ENCODE measurements around the gene PTPN7. TPM values are rescaled to one million over a fixed set of nuclear protein-coding genes. Genes with fewer than 3 reads are reported as not detected.

PTPN7 gene
- polyA plus RNA-seq (0.06 to 0.10 TPM in 2 of 3 replicates, not detected in the other), polyA minus RNA-seq (not detected in 3 replicates)
- polyA plus RNA-seq (2011; ENCODE audit: low read depth): not detected
- polyA plus RNA-seq (2011; cell fraction: cytosol; rRNA removed): not detected in 2 replicates
- polyA plus RNA-seq (2011; cell fraction: nucleus; rRNA removed): not detected in 2 replicates
- not detected in 2 replicates for polyA plus RNA-seq (2012; ENCODE audit: low replicate concordance)
- not detected for polyA minus RNA-seq (2011; cell fraction: cytosol; rRNA and poly(A)+ RNA removed)
- polyA minus RNA-seq (2011; cell fraction: nucleus; rRNA and poly(A)+ RNA removed): not detected in 2 replicates

GRCh38 chr1:202160377-202160940, at the start of gene PTPN7:
Gene PTPN7 (minus strand): TSS chr1:202160602. CDS start chr1:202159402, 1,200 bp downstream.
- dilution Hi-C loops (cut with MboI; ENCODE audit: extremely low pct_ligation_motif_present, low sequenced_read_pairs): no loop called here
- no peak within 1 kb of the TSS for H3K4me2 ChIP-seq (ENCODE audit: control insufficient read depth, extremely low read depth, insufficient read depth, low read depth, low read length)
- no peak within 1 kb of the TSS for H2AFZ ChIP-seq (ENCODE audit: control insufficient read depth, low read length)
- H3K4me1 ChIP-seq (ENCODE audit: control insufficient read depth, extremely low read depth, insufficient read depth, low read length): no peaks in the 10 kb centered on the region
- H3K9ac ChIP-seq (ENCODE audit: control insufficient read depth, extremely low read depth, insufficient read depth, low read length): no peak within 1 kb of the TSS
- no peak for DNase-seq (ENCODE audit: low read depth, low spot score)
- no peak within 1 kb of the TSS for H3K4me3 ChIP-seq (ENCODE audit: control insufficient read depth in 2 of 3, extremely low read depth in 1 of 3, insufficient read depth in 2 of 3, low read depth in 1 of 3, low read length in 3 of 3)
- peaks cover 11% of the 10 kb centered on the region for H3K27me3 ChIP-seq (ENCODE audit: control insufficient read depth, extremely low read depth, insufficient read depth, low read length)
- no peaks in the 10 kb centered on the region for H3K9me1 ChIP-seq (ENCODE audit: control insufficient read depth, extremely low read depth, insufficient read depth, low read length)
- no peaks in the 10 kb centered on the region for H4K20me1 ChIP-seq (ENCODE audit: control insufficient read depth, extremely low read depth, insufficient read depth, low read length)
- H3K27ac ChIP-seq (ENCODE audit: control insufficient read depth, insufficient read depth, low read length): no peak within 1 kb of the TSS
- H3K36me3 ChIP-seq (ENCODE audit: control insufficient read depth in 2 of 2, extremely low read depth in 1 of 2, insufficient read depth in 2 of 2, low read length in 2 of 2): no peaks in the 10 kb centered on the region
- no peaks in the 10 kb centered on the region for H3K9me3 ChIP-seq (ENCODE audit: control insufficient read depth, low read depth, low read length)
- no peaks in the 10 kb centered on the region for H3K79me2 ChIP-seq (ENCODE audit: control insufficient read depth, insufficient read depth, low read length)
- FAIRE-seq: no peak
- TF ChIP-seq CTCF (optimal IDR thresholded peaks at IDR 0.05 in 1 of 3, IDR thresholded peaks at IDR 0.05 in 1 of 3, conservative IDR thresholded peaks at IDR 0.05 in 1 of 3; ENCODE audit: extremely low read depth in 1 of 3, insufficient read depth in 2 of 3, low read length in 3 of 3) (no peak), EZH2 (IDR thresholded peaks at IDR 0.05; ENCODE audit: low read length) (no peak)

GRCh38 chr1:202208351-202208857, 48.0 kb upstream of the PTPN7 start:
- peaks cover 5% of the 10 kb centered on the region for H3K4me1 ChIP-seq (ENCODE audit: control insufficient read depth, extremely low read depth, insufficient read depth, low read length)
- no peaks in the 10 kb centered on the region for H3K9me1 ChIP-seq (ENCODE audit: control insufficient read depth, extremely low read depth, insufficient read depth, low read length)
- DNase-seq (ENCODE audit: low read depth, low spot score): no peak
- no peak overlapping the region for H3K4me3 ChIP-seq (ENCODE audit: control insufficient read depth in 2 of 3, extremely low read depth in 1 of 3, insufficient read depth in 2 of 3, low read depth in 1 of 3, low read length in 3 of 3)
- H3K9me3 ChIP-seq (ENCODE audit: control insufficient read depth, low read depth, low read length): no peaks in the 10 kb centered on the region
- no peaks in the 10 kb centered on the region for H3K79me2 ChIP-seq (ENCODE audit: control insufficient read depth, insufficient read depth, low read length)
- H4K20me1 ChIP-seq (ENCODE audit: control insufficient read depth, extremely low read depth, insufficient read depth, low read length): no peaks in the 10 kb centered on the region
- H3K4me2 ChIP-seq (ENCODE audit: control insufficient read depth, extremely low read depth, insufficient read depth, low read depth, low read length): no peak overlapping the region
- H3K36me3 ChIP-seq (ENCODE audit: control insufficient read depth in 2 of 2, extremely low read depth in 1 of 2, insufficient read depth in 2 of 2, low read length in 2 of 2): no peaks in the 10 kb centered on the region
- peaks cover 3% of the 10 kb centered on the region for H3K27me3 ChIP-seq (ENCODE audit: control insufficient read depth, extremely low read depth, insufficient read depth, low read length)
- H3K27ac ChIP-seq (ENCODE audit: control insufficient read depth, insufficient read depth, low read length): no peak overlapping the region
- TF ChIP-seq CTCF (optimal IDR thresholded peaks at IDR 0.05 in 1 of 3, IDR thresholded peaks at IDR 0.05 in 1 of 3, conservative IDR thresholded peaks at IDR 0.05 in 1 of 3; ENCODE audit: extremely low read depth in 1 of 3, insufficient read depth in 2 of 3, low read length in 3 of 3) (no peak), EZH2 (IDR thresholded peaks at IDR 0.05; ENCODE audit: low read length) (no peak)
- FAIRE-seq: no peak
- dilution Hi-C loops (cut with MboI; ENCODE audit: extremely low pct_ligation_motif_present, low sequenced_read_pairs): no loop called here
- no peak overlapping the region for H2AFZ ChIP-seq (ENCODE audit: control insufficient read depth, low read length)
- H3K9ac ChIP-seq (ENCODE audit: control insufficient read depth, extremely low read depth, insufficient read depth, low read length): no peak overlapping the region
